HepG2 (cell line): ENCODE results near the gene CRYM. TPM values are rescaled to one million over a fixed set of nuclear protein-coding genes. Genes with fewer than 3 reads are reported as not detected.

Experiments
- ESRRA ChIP-seq: sonication (generic); formaldehyde crosslinking; IDR thresholded peaks from 2 replicates; pipeline ENCODE4 v1.5.1; 2020; ENCODE audit warnings: mild to moderate bottlenecking, low read depth, missing genetic modification reagents
- ETV5 ChIP-seq: IDR thresholded peaks from 2 replicates; pipeline ENCODE4 v1.6.1; 2018; ENCODE audit warnings: missing biosample characterization, missing genetic modification reagents, inconsistent platforms, borderline replicate concordance
- FOSL2 ChIP-seq: sonication (generic); formaldehyde crosslinking; IDR thresholded peaks from 2 replicates; pipeline ENCODE4 v1.4.0; 2020; ENCODE audit warnings: missing genetic modification reagents
- GATA4 ChIP-seq: sonication (generic); IDR thresholded peaks from 2 replicates; pipeline ENCODE4 v1.6.1; 2016; ENCODE audit warnings: antibody characterized with exemption, low read depth, borderline replicate concordance
- GPN1 ChIP-seq: sonication (generic); formaldehyde crosslinking; IDR thresholded peaks from 2 replicates; pipeline ENCODE4 v1.5.1; 2020; ENCODE audit warnings: missing genetic modification reagents, borderline replicate concordance
- HDAC2 ChIP-seq: sonication (generic); formaldehyde crosslinking; IDR thresholded peaks from 2 replicates; pipeline ENCODE4 v1.4.0; 2020; ENCODE audit warnings: missing genetic modification reagents
- HNF4A ChIP-seq: sonication (generic); formaldehyde crosslinking; IDR thresholded peaks from 2 replicates; pipeline ENCODE4 v1.4.0; 2020; ENCODE audit warnings: missing genetic modification reagents
- HOXD1 ChIP-seq: sonication (generic); formaldehyde crosslinking; IDR thresholded peaks from 2 replicates; pipeline ENCODE4 v1.5.0; 2020; ENCODE audit warnings: missing genetic modification reagents
- JUND ChIP-seq: sonication (generic); formaldehyde crosslinking; IDR thresholded peaks from 2 replicates; pipeline ENCODE4 v1.8.0; 2022; ENCODE audit warnings: mild to moderate bottlenecking, missing genetic modification reagents
- KLF11 ChIP-seq: IDR thresholded peaks from 2 replicates; pipeline ENCODE4 v1.6.1; 2016; ENCODE audit warnings: missing compliant biosample characterization
- KLF13 ChIP-seq: sonication (generic); formaldehyde crosslinking; IDR thresholded peaks from 2 replicates; pipeline ENCODE4 v1.4.0; 2020; ENCODE audit warnings: mild to moderate bottlenecking, missing genetic modification reagents
- MIER2 ChIP-seq: IDR thresholded peaks from 2 replicates; pipeline ENCODE4 v1.6.1; 2016; ENCODE audit warnings: missing biosample characterization, missing genetic modification reagents
- PRMT3 ChIP-seq: sonication (generic); formaldehyde crosslinking; IDR thresholded peaks from 2 replicates; pipeline ENCODE4 v1.8.1; 2022; ENCODE audit warnings: low read depth, mild to moderate bottlenecking, moderate library complexity, missing genetic modification reagents, borderline replicate concordance
- RBFOX2 ChIP-seq: fragments of 200-400 bp; formaldehyde crosslinking; IDR thresholded peaks from 2 replicates; pipeline ENCODE4 v1.6.1; 2017; ENCODE audit warnings: low read depth, mild to moderate bottlenecking, low read length
- RFX5 ChIP-seq: IDR thresholded peaks from 2 replicates; pipeline ENCODE4 v1.6.1; 2011; ENCODE audit warnings: low read depth, low read length, improper control_type of control experiment
- SIN3A ChIP-seq: IDR thresholded peaks from 2 replicates; pipeline ENCODE4 v1.6.1; 2011; ENCODE audit warnings: low read depth, mild to moderate bottlenecking, control low read depth, low read length, borderline replicate concordance
- SIX1 ChIP-seq: sonication (generic); formaldehyde crosslinking; IDR thresholded peaks from 2 replicates; pipeline ENCODE4 v1.4.0; 2020; ENCODE audit warnings: missing genetic modification reagents, borderline replicate concordance
- SNAI1 ChIP-seq: sonication (generic); formaldehyde crosslinking; IDR thresholded peaks from 2 replicates; pipeline ENCODE4 v1.5.0; 2020; ENCODE audit warnings: mild to moderate bottlenecking, missing genetic modification reagents, borderline replicate concordance
- SP1 ChIP-seq, 2 experiments: fragments of 450-650 bp in 1 of 2; sonication (generic) in 1 of 2; formaldehyde crosslinking in 1 of 2; IDR thresholded peaks; 2 replicates each; pipeline versions ENCODE4 v1.4.0 to v1.6.1; 2016 to 2020; ENCODE audit warnings: missing genetic modification reagents in 1 of 2
- TAF15 ChIP-seq: fragments of 200-400 bp; formaldehyde crosslinking; IDR thresholded peaks from one replicate; pipeline ENCODE4 v1.6.1; 2018; ENCODE audit warnings: mild to moderate bottlenecking, low read depth, low read length; ENCODE audit not compliant: poor library complexity, severe bottlenecking
- YEATS4 ChIP-seq: sonication (generic); formaldehyde crosslinking; IDR thresholded peaks from 2 replicates; pipeline ENCODE4 v1.4.0; 2020; ENCODE audit warnings: missing genetic modification reagents, borderline replicate concordance
- ZEB1 ChIP-seq: IDR thresholded peaks from 2 replicates; pipeline ENCODE4 v1.6.1; 2012; ENCODE audit warnings: mild to moderate bottlenecking, low read depth, inconsistent platforms; ENCODE audit not compliant: insufficient replicate concordance
- ZNF160 ChIP-seq: sonication (generic); formaldehyde crosslinking; IDR thresholded peaks from 2 replicates; pipeline ENCODE4 v1.8.0; 2022; ENCODE audit warnings: mild to moderate bottlenecking, inconsistent platforms, missing genetic modification reagents
- ZNF224 ChIP-seq: sonication (generic); formaldehyde crosslinking; IDR thresholded peaks from 2 replicates; pipeline ENCODE4 v1.5.0; 2020; ENCODE audit warnings: mild to moderate bottlenecking, missing genetic modification reagents
- ZNF567 ChIP-seq: sonication (generic); formaldehyde crosslinking; IDR thresholded peaks from 2 replicates; pipeline ENCODE4 v1.8.1; 2023; ENCODE audit warnings: mild to moderate bottlenecking, missing genetic modification reagents, borderline replicate concordance
- ZNF598 ChIP-seq: sonication (generic); formaldehyde crosslinking; IDR thresholded peaks from 2 replicates; pipeline ENCODE4 v1.5.1; 2020; ENCODE audit warnings: mild to moderate bottlenecking, missing genetic modification reagents, borderline replicate concordance
- polyA plus RNA-seq, 8 experiments: library from polyadenylated mRNA; depleted of rRNA in 3 of 8; stranded (reverse) in 7 of 8; unstranded in 1 of 8; fragments of >200 nt; fragmentation: Illumina TruSeq in 4 of 8; extraction: Trizol in 4 of 8; gene quantifications; 2 replicates each; pipeline versions ENCODE4 v1.2.1 to v1.2.3, GENCODE V29; 2011 to 2016; ENCODE audit warnings: low read depth in 4 of 8, missing spikeins in 1 of 8, mixed read lengths in 1 of 8; ENCODE audit not compliant: insufficient read depth in 1 of 8
- total RNA-seq, 5 experiments: library from RNA; depleted of rRNA; stranded (reverse); fragments of >200 nt; fragmentation: Illumina TruSeq; extraction: Trizol; gene quantifications; 2 replicates each; pipeline ENCODE4 v1.2.3, GENCODE V29; 2016; ENCODE audit warnings: low read depth in 1 of 5
- TF ChIP-seq, protein P1 (sequence below): IDR thresholded peaks from 2 replicates; pipeline ENCODE4 v1.6.1; 2016
- TF ChIP-seq, protein P2 (sequence below): sonication (generic); formaldehyde crosslinking; IDR thresholded peaks from 2 replicates; pipeline ENCODE4 v1.5.0; 2020; ENCODE audit warnings: mild to moderate bottlenecking, missing genetic modification reagents, borderline replicate concordance

Gene CRYM
- total and polyA plus RNA-seq, 2 of the 13 experiments (the other 11 are each of a cell fraction or from before 2014, with no cell fraction given) = 1.9 to 2.2 TPM

DNA sequence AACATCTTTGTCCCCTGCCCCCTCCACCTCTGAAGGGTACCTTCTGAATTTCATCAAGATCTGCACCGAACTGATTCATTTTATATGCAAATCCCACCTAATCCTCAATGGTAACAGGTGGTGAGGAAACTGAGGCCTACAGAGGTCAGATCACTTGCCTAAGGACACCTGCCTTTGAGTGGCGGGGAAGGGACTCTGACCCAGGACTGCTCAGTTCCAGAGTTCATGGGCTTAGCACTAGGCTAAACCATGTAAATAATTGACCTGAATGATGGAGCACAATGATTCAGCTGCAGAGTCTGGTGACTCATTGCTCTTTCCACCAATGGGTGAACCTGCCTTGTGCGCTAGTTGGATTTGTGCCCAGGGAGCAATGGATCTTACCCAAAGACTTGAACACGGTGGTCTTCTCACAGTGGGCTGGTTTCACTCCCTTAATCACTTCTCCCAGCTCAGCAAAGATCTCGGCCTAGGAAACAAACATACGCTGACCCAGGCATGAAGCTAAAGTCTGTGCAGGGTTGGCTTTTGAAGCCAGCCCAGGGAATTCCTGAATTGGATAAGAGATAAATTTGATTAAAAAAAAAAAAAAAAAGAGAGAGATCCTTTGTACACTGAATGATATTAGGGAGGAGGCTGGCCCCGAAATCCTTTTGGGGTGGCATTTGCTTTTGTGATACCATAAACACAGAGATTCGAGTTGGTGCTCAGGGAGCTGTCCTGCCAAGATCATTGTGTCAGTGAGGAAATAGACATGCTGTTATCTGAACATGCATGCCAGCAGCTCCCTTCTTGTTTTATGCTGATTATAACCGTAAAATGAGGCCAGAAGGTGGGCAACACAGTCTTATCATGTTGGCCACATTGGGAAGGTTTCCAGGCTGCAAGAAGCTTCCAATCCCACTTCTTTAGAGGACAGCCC, 17.0 kb downstream of the CRYM start (continued):
- TF ChIP-seq RBFOX2 = peak; percentile 62
- TF ChIP-seq ETV5 (CRISPR knock-in tag) = peak; percentile 73; the same call in 1 of the 2 replicates
- peak; percentile 66 for TF ChIP-seq GATA4
- TF ChIP-seq KLF11 (CRISPR knock-in tag) = peak; percentile 35; the same call in 1 of the 2 replicates
- no peak for TF ChIP-seq SIN3A
- TF ChIP-seq FOSL2 (CRISPR knock-in tag) = peak; percentile 100
- peak; percentile 84 for TF ChIP-seq YEATS4 (CRISPR knock-in tag)
- no peak; the same call in 1 of the 2 replicates for TF ChIP-seq ZNF160 (CRISPR knock-in tag)
- TF ChIP-seq SP1 (IDR thresholded peaks at IDR 0.05) = no peak
- peak; percentile 40; the same call in 1 of the 2 replicates for TF ChIP-seq SP1 (CRISPR knock-in tag; IDR thresholded peaks at IDR 0.05)
- peak; percentile 70 for TF ChIP-seq RFX5
- peak; percentile 100 for TF ChIP-seq HNF4A (CRISPR knock-in tag)
- no peak for TF ChIP-seq KLF13 (CRISPR knock-in tag)
- TF ChIP-seq TAF15 = no peak
- peak; percentile 65 for TF ChIP-seq ZNF567 (CRISPR knock-in tag)
- TF ChIP-seq ZNF598 (CRISPR knock-in tag) = peak; percentile 18; the same call in 1 of the 2 replicates
- peak; percentile 64; the same call in 1 of the 2 replicates for TF ChIP-seq SIX1 (CRISPR knock-in tag)
- TF ChIP-seq, protein P1, sequence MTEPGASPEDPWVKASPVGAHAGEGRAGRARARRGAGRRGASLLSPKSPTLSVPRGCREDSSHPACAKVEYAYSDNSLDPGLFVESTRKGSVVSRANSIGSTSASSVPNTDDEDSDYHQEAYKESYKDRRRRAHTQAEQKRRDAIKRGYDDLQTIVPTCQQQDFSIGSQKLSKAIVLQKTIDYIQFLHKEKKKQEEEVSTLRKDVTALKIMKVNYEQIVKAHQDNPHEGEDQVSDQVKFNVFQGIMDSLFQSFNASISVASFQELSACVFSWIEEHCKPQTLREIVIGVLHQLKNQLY (CRISPR knock-in tag) = peak; percentile 85
- peak; percentile 78 for TF ChIP-seq ZEB1
- peak; percentile 99 for TF ChIP-seq JUND (CRISPR knock-in tag)
- no peak for TF ChIP-seq PRMT3 (CRISPR knock-in tag)
- 0 out of 2 replicates have a peak, but pooled peaks have one; percentile 61 for TF ChIP-seq SNAI1 (CRISPR knock-in tag)
- TF ChIP-seq HDAC2 = peak; percentile 99
- TF ChIP-seq HOXD1 = peak; percentile 85
- TF ChIP-seq MIER2 (CRISPR knock-in tag) = peak; percentile 36; the same call in 1 of the 2 replicates
- peak; percentile 100 for TF ChIP-seq ESRRA (CRISPR knock-in tag)
- TF ChIP-seq ZNF224 (CRISPR knock-in tag) = peak; percentile 80; the same call in 1 of the 2 replicates
- no peak for TF ChIP-seq GPN1 (CRISPR knock-in tag)
- TF ChIP-seq, protein P2, sequence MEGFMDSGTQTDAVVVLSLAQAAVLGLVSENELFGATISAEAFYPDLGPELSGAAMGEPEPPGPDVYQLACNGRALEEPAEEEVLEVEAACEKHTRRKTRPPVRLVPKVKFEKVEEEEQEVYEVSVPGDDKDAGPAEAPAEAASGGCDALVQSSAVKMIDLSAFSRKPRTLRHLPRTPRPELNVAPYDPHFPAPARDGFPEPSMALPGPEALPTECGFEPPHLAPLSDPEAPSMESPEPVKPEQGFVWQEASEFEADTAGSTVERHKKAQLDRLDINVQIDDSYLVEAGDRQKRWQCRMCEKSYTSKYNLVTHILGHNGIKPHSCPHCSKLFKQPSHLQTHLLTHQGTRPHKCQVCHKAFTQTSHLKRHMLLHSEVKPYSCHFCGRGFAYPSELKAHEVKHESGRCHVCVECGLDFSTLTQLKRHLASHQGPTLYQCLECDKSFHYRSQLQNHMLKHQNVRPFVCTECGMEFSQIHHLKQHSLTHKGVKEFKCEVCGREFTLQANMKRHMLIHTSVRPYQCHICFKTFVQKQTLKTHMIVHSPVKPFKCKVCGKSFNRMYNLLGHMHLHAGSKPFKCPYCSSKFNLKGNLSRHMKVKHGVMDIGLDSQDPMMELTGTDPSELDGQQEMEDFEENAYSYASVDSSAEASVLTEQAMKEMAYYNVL (CRISPR knock-in tag) = peak; percentile 79
